ENCODE data around the gene ADARB1. TPM values are rescaled to one million over a fixed set of nuclear protein-coding genes. Genes with fewer than 3 reads are reported as not detected.

ADARB1 gene
- total RNA-seq, 1 donor from 2014 or later = 14.5 TPM

DNA sequence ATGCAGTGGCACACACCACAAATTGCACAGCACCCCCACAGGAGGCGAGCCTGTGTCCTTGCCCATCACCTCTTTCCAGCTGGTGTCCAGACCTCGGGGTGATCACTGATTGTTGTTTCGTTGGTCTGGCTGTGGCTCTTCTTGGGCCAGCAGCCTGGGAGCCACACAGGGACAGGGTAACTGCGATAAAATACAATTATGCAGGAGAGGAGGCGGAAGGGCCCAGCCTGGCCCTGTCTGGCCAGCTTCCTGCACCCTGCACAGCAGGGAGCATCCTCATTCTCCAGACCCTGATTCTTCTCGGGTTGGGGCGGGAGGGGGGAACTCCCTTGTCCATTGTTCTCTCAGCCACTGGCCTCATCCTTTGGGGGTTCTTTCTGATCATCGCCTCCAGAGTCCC, 83.6 kb downstream of the ADARB1 start:
- TF ChIP-seq, protein P1, sequence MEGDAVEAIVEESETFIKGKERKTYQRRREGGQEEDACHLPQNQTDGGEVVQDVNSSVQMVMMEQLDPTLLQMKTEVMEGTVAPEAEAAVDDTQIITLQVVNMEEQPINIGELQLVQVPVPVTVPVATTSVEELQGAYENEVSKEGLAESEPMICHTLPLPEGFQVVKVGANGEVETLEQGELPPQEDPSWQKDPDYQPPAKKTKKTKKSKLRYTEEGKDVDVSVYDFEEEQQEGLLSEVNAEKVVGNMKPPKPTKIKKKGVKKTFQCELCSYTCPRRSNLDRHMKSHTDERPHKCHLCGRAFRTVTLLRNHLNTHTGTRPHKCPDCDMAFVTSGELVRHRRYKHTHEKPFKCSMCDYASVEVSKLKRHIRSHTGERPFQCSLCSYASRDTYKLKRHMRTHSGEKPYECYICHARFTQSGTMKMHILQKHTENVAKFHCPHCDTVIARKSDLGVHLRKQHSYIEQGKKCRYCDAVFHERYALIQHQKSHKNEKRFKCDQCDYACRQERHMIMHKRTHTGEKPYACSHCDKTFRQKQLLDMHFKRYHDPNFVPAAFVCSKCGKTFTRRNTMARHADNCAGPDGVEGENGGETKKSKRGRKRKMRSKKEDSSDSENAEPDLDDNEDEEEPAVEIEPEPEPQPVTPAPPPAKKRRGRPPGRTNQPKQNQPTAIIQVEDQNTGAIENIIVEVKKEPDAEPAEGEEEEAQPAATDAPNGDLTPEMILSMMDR (IDR thresholded peaks at IDR 0.05; ENCODE audit: unreplicated experiment) = no peak
- peaks cover 6% of the 10 kb centered on the region for H3K27me3 Mint-ChIP-seq (ENCODE audit: unreplicated experiment)
- H3K27ac Mint-ChIP-seq (ENCODE audit: unreplicated experiment) = no peak overlapping the region
- H3K9me3 Mint-ChIP-seq (ENCODE audit: unreplicated experiment) = no peaks in the 10 kb centered on the region
- peaks cover 3% of the 10 kb centered on the region for H3K36me3 Mint-ChIP-seq (ENCODE audit: low read depth, unreplicated experiment)
- peaks cover 6% of the 10 kb centered on the region for H3K4me1 Mint-ChIP-seq (ENCODE audit: unreplicated experiment)
- no peak for DNase-seq (ENCODE audit: low spot score)
- H3K4me3 Mint-ChIP-seq (ENCODE audit: unreplicated experiment) = no peak overlapping the region

DNA sequence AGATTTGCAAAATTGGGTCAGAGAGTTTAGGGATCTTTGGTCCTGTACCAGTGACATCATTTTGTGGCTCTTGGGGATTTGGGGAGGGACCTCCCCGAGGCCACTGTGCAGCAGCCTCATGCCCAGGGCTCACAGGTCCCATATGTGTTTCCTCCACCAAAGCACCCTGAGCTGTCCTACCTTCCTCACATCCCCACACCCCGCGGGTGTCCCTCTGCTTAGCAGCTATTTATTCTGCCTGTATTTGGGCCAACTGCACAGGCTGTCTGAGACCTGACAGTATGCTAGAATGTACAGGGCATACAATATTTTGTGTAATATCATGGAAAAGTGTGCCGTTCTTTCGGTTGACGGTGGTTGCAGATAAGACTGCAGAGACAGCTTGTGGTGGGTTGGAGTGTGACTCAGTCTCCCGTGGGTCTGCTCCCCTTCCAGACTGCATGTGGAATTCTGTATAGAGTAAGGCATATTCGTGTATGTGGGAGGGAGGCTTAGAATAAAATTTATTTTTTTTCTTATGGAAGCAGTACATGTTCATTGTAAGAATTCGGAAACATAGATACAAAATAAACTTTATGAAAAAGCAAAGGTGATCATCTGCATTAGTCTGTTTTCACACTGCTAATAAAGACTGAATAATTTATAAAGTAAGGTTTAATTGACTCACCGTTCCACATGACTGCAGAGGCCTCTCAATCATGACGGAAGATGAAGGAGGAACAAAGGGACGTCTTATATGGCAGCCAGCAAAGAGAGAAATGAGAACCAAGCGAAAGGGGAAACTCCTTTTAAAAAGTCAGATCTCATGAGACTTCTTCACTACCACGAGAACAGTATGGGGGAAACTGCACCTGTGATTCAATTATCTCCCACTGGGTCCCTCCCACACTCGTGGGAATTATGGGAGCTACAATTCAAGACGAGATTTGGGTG, 84.4 kb downstream of the ADARB1 start:
- Mint-ChIP-seq H3K36me3 (ENCODE audit: low read depth, unreplicated experiment) (peaks cover 3% of the 10 kb centered on the region), H3K4me1 (ENCODE audit: unreplicated experiment) (peaks cover 8% of the 10 kb centered on the region), H3K27me3 (ENCODE audit: unreplicated experiment) (peaks cover 6% of the 10 kb centered on the region), H3K9me3 (ENCODE audit: unreplicated experiment) (no peaks in the 10 kb centered on the region), H3K27ac (ENCODE audit: unreplicated experiment) (no peak overlapping the region), H3K4me3 (ENCODE audit: unreplicated experiment) (no peak overlapping the region)
- DNase-seq (ENCODE audit: low spot score) = no peak
- TF ChIP-seq, protein P1 (IDR thresholded peaks at IDR 0.05; ENCODE audit: unreplicated experiment) = no peak

DNA sequence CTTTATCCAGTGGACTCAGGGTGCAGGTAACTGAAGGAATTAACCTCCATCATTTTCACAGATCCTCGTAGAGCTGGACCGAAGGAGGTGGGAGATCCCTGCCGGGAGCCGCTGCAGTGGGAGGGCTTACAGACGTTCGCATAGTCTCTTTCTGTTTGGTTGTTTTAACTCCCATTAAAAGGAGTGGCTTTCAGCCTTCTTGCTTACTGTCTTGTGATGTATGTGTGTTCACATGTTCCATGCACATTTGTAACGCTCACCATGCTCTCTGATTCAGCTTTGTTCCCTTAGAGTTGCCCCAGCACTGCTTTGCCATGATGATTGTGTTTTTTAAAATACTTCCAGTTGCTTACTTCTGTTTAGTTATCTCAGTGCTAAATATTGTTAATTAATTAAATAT, 85.8 kb downstream of the ADARB1 start:
- DNase-seq (ENCODE audit: low spot score) = no peak
- Mint-ChIP-seq H3K4me1 (ENCODE audit: unreplicated experiment) (peaks cover 8% of the 10 kb centered on the region), H3K4me3 (ENCODE audit: unreplicated experiment) (no peak overlapping the region), H3K27me3 (ENCODE audit: unreplicated experiment) (peaks cover 9% of the 10 kb centered on the region), H3K27ac (ENCODE audit: unreplicated experiment) (no peak overlapping the region), H3K36me3 (ENCODE audit: low read depth, unreplicated experiment) (peaks cover 3% of the 10 kb centered on the region), H3K9me3 (ENCODE audit: unreplicated experiment) (no peaks in the 10 kb centered on the region)
- TF ChIP-seq, protein P1 (IDR thresholded peaks at IDR 0.05; ENCODE audit: unreplicated experiment) = no peak

DNA sequence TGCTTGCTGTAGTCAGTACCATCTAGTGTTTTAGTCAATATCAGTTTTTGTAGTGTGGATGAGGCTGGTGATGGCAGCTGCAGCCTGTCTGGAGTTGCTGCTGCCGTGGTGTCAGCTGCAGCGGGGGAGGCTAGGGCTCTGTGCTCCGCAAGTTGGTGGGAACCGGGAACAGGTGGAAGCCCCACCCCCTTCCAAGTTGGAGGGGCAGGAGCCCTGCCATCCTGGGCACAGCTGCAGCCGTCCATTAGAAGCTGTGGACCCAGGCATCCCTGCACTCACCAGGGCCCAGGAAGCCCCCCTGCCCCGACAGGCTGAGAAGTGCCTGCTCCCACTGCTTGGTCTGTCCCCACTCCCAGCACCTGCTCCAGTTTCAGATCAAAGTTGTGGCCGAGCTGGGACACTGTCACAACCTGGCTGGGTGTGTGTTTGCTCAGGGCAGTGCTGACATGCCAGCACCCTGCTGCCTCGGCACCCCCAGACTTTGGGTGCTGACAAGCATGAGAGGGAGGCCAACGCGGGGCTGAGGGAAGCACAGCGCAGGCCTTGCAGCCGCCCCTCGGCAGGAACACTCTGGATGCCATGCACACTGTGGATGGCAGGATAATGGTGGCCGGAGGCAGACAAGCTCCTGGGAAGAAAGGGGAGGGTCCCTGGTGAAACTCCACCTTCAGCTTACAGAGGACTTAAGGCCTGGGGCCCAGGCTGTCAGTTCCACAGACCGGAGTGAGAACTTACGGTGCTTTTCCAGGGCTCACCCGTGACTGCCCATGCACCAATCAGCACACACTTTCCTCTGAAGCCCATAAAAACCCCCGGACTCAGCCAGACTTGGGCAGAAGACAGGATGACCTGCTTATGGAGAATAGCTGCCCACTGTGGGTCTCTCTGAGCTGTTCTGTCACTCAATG, 86.9 kb downstream of the ADARB1 start:
- peaks cover 8% of the 10 kb centered on the region for H3K4me1 Mint-ChIP-seq (ENCODE audit: unreplicated experiment)
- no peak for DNase-seq (ENCODE audit: low spot score)
- no peak overlapping the region for H3K4me3 Mint-ChIP-seq (ENCODE audit: unreplicated experiment)
- H3K27ac Mint-ChIP-seq (ENCODE audit: unreplicated experiment) = no peak overlapping the region
- no peaks in the 10 kb centered on the region for H3K9me3 Mint-ChIP-seq (ENCODE audit: unreplicated experiment)
- H3K36me3 Mint-ChIP-seq (ENCODE audit: low read depth, unreplicated experiment) = peaks cover 3% of the 10 kb centered on the region
- TF ChIP-seq, protein P1 (IDR thresholded peaks at IDR 0.05; ENCODE audit: unreplicated experiment) = no peak
- H3K27me3 Mint-ChIP-seq (ENCODE audit: unreplicated experiment) = peaks cover 9% of the 10 kb centered on the region

Data from endothelial cell (in vitro differentiated cells).